HG02981 (cell line): ENCODE measurements around the gene NFATC3.

Source experiments
- ATAC-seq: cut with Tn5 transposase; IDR thresholded peaks from one replicate; pipeline ENCODE4 v1.9.1; 2021; ENCODE audit warnings: mild to moderate bottlenecking, moderate library complexity; ENCODE audit not compliant: unreplicated experiment

The NFATC3 gene

DNA sequence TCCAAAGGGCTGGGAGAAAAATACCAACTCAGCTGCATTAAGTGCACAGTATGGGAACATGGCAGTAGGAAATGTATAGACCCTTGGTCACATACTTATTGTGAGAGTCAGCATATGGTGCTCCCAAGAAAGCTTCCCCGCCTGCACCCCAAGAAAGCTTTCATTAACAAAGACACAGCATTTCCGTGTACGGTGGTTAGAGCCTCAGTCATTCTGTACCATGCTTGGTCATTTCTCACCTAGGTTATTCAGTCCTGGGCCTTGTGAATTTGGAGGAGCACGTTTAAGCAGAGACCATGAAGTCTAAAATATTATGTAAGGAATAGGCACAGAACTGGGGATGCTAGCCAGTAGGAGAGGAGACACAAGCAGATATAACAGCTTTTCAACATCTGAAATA lies 94.7 kb downstream of the NFATC3 start:
- no peak for ATAC-seq

- no peak for ATAC-seq
Measured at GRCh38 chr16:68183046-68183445, 97.9 kb downstream of the NFATC3 start.

DNA sequence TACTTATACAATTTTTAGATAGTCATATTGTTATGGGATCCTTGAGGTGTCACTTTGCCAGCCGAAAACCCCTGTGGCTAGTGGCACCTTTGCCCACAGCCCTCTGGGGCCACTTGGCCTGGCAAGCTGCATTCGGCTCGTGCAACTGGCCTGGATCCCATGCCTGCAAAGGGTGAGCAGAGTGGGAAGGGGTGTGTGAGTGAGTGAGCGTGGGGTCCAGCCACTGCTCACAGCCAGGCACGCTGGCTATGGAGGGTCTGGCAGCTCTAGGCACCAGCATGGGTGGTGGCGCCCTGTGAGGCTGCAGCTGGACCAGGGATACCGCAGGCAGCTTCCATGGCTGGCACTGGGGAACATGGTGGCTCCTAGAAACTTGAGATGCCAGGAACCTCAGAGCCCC lies 101.7 kb downstream of the NFATC3 start:
- no peak for ATAC-seq

GRCh38 chr16:68187505-68187904 lies 102.3 kb downstream of the NFATC3 start:
- ATAC-seq = no peak

DNA sequence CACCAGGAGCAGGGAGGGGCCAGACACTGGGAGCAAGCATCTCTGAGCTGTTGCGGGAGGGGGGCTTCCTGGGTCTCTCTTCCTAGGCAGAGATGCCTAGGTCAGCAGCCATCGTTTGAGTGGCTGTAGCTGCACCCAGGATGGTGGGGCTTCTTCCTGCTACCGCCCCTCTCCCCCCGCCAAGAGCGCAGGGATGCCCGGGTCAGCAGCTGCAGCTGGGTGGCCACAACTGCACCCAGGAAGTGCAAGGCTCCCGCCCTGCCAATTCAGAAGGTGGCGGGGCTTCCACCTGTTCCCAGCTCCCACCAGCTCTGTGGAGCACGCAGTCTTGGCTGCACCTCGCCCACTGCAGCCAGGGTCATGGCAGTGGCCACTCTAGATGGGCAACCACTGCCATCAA lies 103.0 kb downstream of the NFATC3 start:
- ATAC-seq = no peak

GRCh38 chr16:68190081-68190480 lies 104.9 kb downstream of the NFATC3 start:
- no peak for ATAC-seq

GRCh38 chr16:68190736-68191510 lies 105.8 kb downstream of the NFATC3 start:
- ATAC-seq = no peak

GRCh38 chr16:68194251-68194650 lies 109.1 kb downstream of the NFATC3 start:
- no peak for ATAC-seq

- ATAC-seq = no peak
Measured at GRCh38 chr16:68197250-68197649, 112.1 kb downstream of the NFATC3 start.

GRCh38 chr16:68200088-68200783 lies 115.1 kb downstream of the NFATC3 start:
- no peak for ATAC-seq

DNA sequence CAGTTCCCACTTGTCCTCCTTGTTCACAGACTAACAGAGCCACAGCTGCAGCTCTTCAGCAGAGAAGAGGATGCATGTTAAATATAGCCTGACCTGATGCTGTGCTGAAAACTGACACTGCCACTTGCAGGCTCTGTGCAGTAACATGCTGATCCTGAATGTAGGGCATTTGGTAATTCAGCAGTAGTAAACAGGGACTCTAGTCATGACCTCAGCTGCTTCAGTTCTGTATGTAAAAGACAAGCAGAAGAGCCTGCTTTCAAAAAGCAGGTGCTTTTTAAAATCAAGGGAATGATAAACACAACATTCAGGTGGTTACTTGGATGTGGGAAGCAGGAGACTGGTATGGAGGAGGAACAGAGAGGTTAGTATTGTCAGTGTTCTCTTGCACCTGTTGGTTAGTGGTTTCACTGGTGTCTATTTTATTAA lies 116.9 kb downstream of the NFATC3 start:
- no peak for ATAC-seq

- no peak for ATAC-seq
Measured at GRCh38 chr16:68206245-68206644, 121.1 kb downstream of the NFATC3 start.

DNA sequence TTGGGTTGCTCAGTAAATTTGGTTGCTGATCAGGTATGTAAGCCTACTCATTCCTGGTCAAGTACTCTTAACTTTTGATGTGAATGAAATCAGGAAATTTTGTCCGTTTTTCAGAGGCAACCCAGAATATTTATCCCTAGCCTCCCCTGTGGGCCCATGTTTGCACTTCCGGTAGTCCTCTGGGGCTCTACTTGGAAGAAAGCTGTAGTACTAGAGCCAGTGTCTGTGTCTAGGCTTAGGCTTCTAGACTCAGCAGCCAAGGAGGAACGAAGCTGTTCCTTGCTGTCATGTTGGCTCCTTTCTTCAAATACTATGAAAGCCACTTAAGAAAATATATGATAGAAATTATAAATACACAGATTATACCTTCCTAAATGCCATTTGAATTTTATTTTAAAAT lies 129.6 kb downstream of the NFATC3 start:
- ATAC-seq = no peak

- ATAC-seq = no peak
Measured at GRCh38 chr16:68215302-68215701, 130.1 kb downstream of the NFATC3 start.

DNA sequence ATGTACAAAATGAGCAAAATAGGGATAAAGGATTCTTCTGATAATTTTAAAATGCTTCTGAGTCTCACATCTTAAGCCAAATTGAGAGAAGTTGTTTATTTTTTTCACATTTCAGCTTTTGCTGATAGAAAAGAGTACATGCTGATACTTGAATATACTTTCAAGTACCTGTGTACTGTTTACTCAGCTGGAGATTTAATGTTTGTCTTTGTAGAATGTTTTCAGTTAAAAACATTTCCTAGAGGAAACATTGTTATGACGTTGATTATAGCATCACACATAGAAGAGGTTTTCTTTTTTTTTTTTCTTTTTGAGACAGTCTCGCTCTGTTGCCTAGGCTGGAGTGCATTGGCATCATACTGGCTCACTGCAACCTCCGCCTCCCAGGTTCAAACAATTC lies 131.1 kb downstream of the NFATC3 start:
- no peak for ATAC-seq

- no peak for ATAC-seq
Measured at GRCh38 chr16:68217506-68217905, 132.3 kb downstream of the NFATC3 start.

- no peak for ATAC-seq
Measured at GRCh38 chr16:68219725-68220351, 134.7 kb downstream of the NFATC3 start.

- no peak for ATAC-seq
Measured at GRCh38 chr16:68223072-68223471, 137.9 kb downstream of the NFATC3 start.

DNA sequence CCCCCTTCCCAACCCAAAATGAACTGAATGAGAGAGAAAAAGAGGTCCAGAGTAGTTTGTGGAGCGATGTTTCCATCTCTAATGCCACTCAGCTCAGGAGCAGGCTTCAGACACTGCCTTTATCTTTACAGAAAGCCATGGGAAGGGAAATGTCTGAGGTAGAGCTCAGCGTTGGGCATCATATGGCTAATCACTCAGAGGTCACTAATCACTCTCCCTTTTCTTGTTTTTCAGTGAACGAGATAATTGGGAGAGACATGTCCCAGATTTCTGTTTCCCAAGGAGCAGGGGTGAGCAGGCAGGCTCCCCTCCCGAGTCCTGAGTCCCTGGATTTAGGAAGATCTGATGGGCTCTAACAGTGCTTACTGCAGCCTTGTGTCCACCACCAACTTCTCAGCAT lies 140.9 kb downstream of the NFATC3 start:
- ATAC-seq = no peak

- ATAC-seq = no peak
Measured at GRCh38 chr16:68227183-68227793, 142.1 kb downstream of the NFATC3 start.

GRCh38 chr16:68227850-68228553 lies 142.8 kb downstream of the NFATC3 start:
- ATAC-seq = no peak
